Peyer's patch (tissue), 4 donors: Measurements from ENCODE around the gene AMPD1.

ENCODE experiments used
- CTCF ChIP-seq, 6 experiments: fragments of 450-650 bp in 4 of 6; fragments of 200-600 bp in 2 of 6; sonication (generic) in 1 of 6; IDR thresholded peaks; one replicate each; pipeline ENCODE4 v1.5.1; 2017 to 2019; ENCODE audit warnings: antibody characterized with exemption in 6 of 6, mild to moderate bottlenecking in 3 of 6, moderate library complexity in 1 of 6
- POLR2A ChIP-seq, 2 donors: fragments of 450-650 bp; IDR thresholded peaks; one replicate each; pipeline ENCODE4 v1.5.1; 2017; ENCODE audit warnings: antibody characterized with exemption in 2 of 2, mild to moderate bottlenecking in 2 of 2, moderate library complexity in 2 of 2

- peak in 5 of 6 experiments; percentile 5 to 28 (median 17) for TF ChIP-seq CTCF (IDR thresholded peaks at IDR 0.05)
- peak in 1 of 2 donors; percentile 42 for TF ChIP-seq POLR2A (IDR thresholded peaks at IDR 0.05)
These were observed 25.0 kb downstream of the AMPD1 start for GRCh38 chr1:114670083-114671010.
